ENCODE results near the gene PRKCI.
"Not testable (repeated sequence)": the region's sequence is repeated elsewhere in the genome, so short reads cannot be mapped to it uniquely, and the experiment has no call there.

The PRKCI gene

DNA sequence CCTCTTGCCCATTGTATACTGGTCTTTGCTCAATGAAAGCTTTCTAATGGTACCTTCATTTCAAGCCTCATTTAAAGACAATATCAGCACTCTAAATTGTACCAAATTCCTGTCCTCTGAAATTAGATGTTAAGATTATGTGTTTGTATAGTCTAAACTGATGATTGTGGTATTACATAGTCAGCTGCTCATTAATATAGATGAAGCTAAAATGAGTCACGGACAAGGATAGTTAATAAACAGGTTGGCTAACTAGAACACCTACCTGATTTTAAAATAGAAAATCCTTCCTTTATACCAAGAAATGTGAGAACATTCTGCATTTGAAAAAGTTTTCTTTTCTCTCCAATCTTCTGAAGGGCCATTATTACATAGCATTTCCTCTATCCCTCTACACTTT is 2.9 kb downstream of the PRKCI start:
- DNase-seq, result no peak

DNA sequence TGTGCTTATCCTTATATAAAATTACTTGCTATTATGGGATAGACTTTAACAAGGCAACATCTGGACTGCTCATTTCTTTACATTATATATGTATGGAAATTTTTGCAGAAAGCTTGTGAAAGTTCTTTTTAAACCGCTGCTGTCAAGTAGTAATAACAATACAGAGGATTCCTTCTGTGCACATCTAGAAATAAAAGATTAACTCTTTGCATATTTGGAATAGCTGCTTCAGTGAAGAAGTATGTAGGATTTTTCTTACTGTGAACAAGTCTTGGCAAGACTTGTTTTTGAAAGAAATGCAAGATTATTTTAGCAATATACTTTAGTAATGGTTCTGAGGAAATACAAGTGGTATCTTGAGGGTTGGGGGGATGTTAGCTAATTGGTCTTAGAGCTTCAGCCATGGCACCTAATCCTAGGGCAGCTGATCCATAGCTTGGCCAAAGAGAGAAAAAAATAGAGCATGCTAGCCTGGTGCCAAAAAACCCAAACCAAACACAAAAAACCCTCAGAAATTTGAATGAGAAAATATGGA is 4.3 kb downstream of the PRKCI start:
- DNase-seq, result no peak

DNA sequence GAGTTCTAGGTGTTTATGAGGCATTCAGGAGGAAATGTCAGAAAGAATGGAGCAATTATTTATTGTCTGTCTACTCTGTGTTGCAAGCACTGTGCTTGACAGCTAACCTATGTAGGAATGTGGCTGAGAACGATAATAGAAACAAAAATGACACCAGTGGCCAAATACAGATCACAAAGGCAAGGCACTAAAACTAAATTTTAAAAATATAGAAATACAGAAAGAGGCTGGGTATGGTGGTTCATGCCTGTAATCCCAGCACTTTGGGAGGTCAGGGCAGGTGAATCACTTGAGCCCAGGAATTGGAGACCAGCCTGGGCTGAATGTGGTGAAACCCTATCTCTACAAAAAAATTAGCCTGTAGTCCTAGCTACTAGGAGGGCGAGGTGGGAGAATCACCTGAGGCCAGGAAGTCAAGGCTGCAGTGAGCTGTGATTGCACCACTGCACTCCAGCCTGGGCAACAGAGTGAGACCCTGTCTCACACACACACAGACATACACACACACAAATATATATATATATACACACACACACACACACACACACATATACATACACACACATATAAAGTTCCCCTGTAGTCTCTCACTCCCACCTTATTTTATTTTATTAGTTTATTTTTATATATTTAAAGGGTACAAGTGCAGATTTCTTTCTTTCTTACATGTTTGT is 6.0 kb downstream of the PRKCI start:
- DNase-seq, result no peak

DNA sequence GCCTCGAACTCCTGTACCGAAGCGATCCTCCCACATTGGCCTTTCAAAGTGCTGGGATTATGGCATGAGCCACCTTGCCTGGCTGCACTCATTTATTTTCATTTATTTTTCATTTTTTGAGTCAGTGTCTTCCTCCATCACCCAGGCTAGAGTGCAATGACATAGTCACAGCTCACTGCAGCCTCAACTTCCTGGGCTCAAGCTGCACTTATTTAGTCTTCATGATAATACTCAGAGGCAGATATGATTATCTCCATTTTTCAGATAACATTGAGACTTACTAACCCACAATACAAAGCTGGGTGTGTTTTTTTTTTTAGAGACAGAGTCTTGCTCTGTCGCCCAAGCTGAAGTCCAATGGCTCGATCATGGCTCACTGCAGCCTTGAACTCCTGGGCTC is 10.0 kb downstream of the PRKCI start:
- DNase-seq, result no peak

DNA sequence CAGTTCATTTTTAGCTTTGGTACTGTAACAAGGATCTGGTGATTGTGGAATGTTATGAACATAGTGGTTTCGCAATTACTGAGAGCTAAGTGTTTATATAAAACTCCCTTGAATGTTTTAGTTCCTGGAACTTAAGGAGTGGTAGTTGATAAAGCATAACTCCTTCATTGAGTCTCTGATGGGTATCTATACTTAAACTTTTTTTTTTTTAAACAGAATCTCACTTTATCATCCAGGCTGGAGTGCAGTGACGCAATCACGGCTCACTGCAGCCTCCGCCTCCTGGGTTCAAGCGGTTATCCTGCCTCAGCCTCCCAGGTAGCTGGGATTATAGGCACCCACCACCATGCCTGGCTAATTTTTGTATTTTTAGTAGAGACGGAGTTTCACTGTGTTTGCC is 11.3 kb downstream of the PRKCI start:
- no peak for DNase-seq

DNA sequence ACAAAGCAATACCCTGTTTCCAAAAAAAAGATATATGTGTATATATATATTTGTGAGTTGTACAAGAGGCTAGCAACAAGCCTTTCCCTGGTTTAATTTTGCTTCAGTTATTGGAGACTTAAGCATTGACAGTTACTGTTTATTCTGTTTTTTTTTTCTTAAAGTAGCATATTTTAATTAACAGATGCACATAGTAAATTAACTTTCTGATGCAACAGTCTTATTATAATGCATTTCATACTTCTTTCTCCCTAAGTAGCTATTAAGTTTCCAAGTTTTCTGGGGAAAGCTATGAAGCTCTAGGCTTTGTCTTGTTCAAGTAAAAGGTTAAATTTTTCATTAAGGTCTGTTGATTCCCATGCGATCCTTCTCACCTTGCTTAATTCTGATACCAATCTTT is 17.9 kb downstream of the PRKCI start:
- no peak for DNase-seq

DNA sequence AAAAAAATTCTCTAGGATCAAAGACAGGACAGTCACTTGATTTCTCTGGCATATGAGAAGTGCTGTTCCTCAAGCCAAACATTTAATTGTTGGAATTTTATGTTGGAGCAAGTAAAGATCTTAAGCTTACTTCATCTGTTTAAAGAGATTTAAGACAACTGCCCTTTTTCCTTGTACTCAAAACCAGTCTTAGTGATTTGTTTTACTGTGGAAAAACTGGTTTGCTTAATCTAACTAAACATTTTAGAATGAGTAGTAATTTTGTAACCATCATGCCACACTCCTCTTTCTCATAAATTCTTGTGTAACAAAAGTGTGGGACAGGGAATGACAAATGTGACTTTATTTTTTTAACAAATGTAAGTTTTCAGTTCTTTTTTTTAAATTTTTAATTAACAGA is 18.4 kb downstream of the PRKCI start:
- DNase-seq, result no peak

DNA sequence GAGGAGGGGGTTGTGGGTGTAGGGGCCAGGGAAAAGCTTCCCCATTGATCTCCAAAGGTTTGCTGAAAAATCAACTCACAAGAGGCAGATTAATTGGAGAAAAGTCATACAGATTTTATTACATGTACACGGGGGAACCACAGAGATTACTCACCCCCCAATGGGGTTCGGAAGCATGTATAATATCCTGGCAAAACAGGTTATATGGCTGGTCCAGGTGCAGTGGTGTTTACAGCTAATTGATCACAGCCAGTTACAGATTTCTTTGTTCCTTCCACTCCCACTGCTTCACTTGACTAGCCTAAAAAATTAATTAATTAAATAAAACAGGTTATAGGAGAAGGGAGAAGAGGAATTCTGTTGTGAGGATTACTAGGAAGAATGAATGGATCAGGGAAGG is 22.4 kb downstream of the PRKCI start:
- DNase-seq, result peak; percentile 10

DNA sequence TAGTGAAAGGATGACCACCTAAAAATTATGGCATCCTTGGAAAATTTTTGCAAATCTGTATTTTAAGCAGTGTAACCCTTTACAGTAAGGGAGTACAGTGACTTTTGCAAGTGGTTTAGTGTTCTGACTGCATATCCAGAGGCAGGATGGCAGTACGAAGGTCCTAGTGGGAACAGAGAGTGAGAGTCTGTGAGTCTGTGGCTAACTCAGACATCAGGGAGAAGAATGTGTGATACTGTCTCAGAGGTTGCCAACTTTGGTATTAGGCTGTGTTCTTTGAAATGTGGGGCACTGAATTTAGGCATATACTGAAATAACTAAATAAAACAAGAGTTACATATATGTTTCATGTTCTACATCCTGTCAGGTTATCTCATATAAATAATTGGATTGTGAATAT is 25.7 kb downstream of the PRKCI start:
- no peak for DNase-seq

DNA sequence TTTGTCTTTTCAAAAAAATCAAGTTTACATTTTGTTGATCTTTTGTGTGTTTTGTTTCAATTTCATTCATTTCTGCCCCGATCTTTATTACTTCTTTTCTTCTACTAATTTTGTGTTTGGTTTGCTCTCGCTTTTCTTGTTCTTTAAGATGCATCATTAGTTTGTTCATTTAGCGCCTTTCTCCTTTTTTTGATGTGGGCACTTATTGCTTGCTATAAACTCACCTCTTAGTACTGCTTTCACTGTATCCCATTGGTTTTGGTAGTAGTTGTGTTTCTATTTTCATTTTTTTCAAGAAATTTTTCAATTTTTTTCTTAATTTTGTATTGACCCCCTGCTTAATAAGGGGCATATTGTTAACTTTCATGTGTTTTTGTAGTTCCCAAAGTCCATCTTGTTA is 34.4 kb downstream of the PRKCI start:
- DNase-seq, result no peak

DNA sequence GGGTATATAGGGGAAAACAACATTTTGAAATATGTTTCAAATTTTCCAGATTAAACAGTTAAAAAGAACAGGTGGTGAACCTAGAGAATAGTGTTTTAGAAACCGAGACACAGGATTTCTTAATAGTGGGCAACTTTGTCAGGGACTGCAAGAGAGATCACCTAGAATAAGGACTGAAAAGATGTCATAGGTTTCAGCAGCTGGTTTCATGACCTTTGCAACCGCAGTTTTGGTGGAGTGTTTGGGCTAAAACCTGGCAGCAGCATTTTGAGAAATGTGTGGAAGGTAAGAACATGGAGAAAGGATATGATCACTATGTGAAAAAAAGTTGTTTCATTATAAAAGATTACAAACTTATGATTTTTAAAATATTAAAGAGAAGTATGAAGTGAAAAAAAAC is 34.9 kb downstream of the PRKCI start:
- DNase-seq, result no peak

DNA sequence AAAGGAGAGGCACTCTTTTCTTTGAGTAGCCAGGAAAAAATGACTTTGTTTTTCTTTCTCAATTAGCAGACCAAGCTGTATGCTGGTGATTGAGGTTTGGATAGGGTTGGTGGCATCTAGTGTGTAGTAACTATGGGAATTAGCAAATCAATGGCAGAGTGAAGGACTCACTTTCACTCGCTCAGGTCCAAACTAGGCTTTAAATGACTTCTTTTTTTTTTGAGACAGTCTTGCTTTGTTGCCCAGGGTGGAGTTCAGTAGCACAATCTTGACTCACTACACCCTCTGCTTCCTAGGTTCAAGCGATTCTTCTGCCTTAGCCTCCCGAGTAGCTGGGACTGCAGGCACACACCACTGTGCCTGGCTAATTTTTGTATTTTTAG is 35.9 kb downstream of the PRKCI start:
- no peak for DNase-seq

DNA sequence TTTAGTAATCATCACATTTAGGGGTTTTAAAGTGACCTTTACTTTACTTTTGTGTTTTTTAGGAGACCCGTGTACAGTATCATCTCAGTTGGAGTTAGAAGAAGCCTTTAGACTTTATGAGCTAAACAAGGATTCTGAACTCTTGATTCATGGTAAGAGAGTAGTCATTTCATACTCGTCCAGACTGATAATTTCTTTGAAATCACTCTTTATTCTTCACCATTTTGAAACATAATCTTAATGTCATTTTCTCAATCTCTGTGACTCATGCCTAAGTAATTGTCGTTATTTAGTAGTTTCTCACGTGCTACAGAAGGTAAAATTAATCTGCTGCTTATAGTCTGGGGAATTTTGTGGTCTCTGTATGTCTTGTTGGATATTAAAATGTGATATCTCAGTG is 37.7 kb downstream of the PRKCI start:
- no peak for DNase-seq

DNA sequence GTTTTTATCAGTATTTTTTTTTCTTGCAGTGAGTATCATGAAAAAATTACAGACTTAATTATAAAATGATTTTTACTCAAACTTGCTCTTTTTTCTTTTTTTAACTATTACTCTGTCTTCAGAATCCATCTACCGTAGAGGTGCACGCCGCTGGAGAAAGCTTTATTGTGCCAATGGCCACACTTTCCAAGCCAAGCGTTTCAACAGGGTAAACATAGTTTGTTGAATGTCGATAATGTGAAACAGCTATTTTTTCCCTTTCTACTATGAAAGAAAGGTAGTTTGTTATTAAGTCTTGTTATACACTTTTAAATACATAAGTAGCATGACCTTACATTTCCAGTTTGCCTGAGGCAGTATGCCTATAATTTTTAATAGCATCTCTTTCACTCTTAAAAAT is 45.6 kb downstream of the PRKCI start:
- DNase-seq, result no peak

DNA sequence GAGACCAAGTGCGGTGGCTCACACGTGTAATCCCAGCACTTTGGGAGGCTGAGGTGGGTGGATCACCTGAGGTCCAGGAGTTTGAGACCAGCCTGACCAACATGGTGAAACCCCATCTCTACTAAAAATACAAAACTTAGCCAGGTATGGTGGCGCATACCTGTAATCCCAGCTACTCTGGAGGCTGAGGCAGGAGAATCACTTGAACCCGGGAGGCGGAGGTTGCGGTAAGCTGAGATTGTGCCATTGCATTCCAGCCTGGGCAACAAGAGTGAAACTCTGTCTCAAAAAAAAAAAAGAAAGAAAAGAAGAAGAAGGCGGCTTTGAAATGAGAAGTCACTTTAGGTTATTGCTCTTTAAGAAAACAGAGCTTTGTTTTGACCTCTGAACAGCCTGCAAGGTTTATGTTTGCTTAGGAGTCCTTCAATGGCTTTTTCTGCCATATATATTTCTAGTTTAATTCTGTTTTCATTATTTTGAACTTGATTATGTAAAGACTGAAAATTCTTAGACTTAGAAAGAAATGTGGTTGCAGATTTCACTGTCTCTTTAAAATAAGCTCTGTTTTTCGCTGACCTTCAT is 47.5 kb downstream of the PRKCI start:
- not testable (repeated sequence) for DNase-seq

DNA sequence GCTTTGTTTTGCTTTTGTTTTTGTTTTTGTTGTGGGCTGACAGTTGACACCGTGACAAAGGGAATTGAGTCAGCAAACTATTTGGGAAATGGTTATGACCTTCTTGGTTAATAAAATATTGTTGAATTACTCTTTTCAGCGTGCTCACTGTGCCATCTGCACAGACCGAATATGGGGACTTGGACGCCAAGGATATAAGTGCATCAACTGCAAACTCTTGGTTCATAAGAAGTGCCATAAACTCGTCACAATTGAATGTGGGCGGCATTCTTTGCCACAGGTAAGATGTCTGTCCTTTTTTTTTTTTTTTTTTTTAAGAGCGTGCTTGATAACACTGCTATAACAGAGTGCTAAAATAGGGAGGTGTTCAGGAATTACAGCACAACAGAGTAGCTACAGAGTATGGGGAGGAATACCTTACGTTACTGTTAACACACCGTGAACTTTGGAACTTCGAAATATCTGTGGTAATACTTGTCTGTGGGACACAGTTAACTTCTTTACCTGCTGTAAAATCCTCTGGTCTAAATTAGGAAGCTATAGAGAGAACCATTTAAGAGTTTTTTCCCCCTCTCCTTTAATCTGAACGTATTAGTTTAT is 48.2 kb downstream of the PRKCI start:
- DNase-seq, result no peak

DNA sequence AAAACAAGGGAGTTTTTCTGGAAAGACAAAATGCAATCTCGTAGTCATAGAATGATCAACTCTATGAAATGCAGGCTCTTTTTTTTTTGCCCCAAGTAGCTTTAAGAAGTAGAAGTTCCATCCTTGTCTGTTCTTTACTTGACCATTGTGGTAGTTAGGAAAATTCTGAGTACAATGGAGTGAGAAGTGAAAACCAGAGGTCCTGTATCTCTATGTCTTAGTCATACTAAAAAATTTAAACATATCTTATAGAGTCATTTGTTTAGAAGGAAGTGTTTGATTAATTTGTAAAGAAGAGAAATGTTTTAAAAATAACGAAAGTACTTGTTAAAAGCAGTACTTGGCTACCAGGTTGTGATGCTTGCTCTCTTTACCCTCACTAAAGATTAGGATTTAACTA is 52.4 kb downstream of the PRKCI start:
- DNase-seq, result no peak

DNA sequence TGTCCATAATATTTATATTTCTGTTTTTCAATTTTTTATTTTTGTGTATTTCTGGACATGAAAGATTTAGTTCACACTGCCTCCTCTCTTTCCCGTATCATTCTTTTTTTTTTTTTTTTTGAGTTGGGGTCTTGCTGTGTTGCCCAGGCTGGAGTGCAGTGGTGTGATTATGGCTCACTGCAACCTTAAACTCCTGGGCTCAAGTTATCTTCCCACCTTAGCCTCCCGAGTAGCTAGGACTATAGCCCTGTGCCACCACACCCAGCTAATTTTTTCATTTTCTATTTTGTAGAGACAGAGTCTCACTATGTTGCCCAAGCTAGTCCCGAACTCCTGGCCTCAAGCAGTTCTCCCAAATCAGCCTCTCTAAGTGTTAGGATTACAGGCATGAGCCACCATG is 53.6 kb downstream of the PRKCI start:
- DNase-seq, result no peak

DNA sequence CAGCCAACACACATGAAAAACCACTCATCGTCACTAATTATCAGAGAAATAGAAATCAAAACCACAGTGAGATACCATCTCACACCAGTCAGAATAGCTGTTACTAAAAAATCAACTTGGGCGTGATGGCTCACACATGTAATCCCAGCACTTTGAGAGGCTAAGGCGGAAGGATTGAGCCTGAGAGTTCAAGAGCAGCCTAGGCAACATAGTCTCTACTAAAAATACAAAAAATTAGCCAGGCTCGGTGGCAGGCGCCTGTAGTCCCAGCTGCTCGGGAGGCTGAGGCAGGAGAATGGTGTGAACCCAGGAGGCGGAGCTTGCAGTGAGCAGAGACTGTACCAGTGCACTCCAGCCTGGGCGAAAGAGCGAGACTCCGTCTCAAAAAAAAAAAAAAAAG is 55.1 kb downstream of the PRKCI start:
- not testable (repeated sequence) for DNase-seq

DNA sequence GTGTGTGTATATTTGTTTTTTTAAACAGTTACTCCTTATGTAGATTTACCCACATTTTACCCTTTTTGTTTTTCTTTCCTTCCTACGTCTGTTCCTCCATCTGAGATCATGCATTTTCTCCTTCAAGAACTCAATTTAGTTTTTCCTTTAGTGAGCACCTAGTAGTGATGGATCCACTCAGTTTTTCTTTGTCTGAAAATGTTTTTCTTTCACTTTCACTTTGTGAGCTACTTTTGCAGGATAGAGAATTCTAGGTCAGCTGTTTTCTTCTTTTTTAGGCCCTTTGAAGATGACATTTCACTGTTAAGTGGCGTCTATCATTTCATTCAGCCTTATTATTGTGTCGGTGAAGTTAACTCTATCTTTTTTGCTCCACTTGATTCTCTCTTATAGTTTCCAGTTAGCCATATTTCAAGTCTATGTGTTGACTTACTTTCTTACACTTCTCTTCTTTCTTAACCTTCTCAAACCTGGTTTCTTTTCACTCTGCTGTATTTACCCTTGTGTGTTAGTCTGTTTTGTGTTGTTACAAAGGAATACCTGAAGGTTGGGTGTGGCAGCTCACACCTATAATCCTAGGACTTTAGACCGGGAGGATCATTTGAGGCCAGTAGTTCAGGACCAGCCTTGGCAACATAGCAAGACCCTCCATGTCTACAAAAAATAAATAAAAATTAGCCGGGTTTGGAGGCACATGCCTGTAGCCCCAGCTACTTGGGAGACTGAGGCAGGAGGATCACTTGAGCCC is 55.8 kb downstream of the PRKCI start:
- DNase-seq, result no peak

DNA sequence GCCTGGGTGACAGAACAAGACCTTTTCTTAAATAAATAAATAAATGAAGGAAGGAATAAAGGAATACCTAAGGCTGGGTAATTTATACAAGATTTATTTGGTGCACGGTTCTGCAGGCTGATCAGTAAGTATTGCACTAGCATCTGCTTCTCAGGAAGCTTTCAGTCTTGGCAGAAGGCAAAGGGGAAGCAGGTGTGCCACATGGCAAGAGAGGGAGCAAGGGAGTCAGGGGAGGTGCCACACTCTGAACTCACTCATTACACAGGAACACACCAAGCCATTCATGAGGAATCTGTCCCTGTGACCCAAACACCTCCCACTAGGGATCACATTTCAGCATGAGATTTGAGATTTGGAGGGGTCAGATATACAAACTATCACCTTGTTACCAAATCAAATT is 56.4 kb downstream of the PRKCI start:
- DNase-seq, result no peak

DNA sequence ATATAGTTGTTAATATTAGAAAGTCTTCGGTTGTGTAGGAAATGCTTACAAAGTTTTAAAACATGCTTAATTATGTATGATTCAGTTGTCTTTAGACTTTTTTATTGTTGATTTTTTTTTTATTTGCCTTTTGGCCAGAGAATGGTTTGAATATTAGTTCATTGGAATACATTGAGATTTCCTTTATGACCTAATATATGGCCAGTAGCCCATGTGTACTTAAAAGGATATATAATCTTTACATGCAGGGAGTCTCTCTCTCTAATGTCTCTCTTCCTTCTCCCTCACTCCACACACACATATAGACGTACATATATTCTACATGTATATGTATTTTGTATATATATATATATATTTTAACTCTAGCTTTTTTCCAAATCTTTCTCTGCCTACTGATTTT is 68.0 kb downstream of the PRKCI start:
- DNase-seq, result no peak

DNA sequence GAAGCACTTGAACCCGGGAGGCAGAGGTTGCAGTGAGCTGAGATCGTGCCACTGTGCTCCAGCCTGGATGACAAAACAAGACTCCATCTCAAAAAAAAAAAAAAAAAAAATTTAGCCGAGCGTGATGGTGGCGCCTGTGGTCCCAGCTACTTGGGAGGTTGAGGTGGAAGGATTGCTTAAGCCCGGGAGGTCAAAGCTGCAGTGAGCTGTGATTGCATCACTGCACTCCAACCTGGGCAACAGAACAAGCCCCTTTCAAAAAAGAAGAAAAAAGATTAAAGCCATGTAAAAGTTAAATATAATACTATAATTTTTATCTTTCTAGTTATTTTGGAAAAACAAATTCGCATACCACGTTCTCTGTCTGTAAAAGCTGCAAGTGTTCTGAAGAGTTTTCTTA is 73.4 kb downstream of the PRKCI start:
- no peak for DNase-seq

DNA sequence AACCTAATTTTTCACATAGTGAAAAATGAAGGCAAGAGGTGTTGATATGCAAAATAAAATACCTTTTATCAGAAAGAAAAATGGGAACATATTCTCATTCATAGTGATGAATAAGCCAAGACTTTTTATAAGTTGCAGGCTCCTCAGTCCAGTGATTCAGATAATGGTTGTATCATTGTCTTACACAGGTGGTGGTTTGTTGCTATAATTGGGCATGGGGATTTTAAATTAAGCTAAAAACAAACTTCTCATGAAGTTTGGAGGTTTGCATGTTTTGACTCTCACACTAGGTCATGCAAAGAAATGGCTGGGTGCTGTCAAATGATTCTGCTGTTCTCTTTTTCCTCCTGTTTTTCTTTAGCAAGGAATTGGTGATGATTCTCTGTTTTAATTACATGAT is 74.5 kb downstream of the PRKCI start:
- DNase-seq, result no peak

Measured in COR-L47 (cell line).